Mesenchymal stem cell (in vitro differentiated cells and primary cell): Measurements from ENCODE around the gene LCT.
"Not testable (repeated sequence)": the region's sequence is repeated elsewhere in the genome, so short reads cannot be mapped to it uniquely, and the experiment has no call there.

ENCODE experiments used
- DNase-seq: peaks from one replicate; pipeline ENCODE4 v3.0.0-alpha.2; 2013
- H2AFZ ChIP-seq: one replicate; pipeline ENCODE4 v1.6.1; 2013; ENCODE audit warnings: low read depth, mild to moderate bottlenecking, control low read depth, inconsistent platforms, low read length, moderate library complexity
- H2AK5ac ChIP-seq: 2 replicates; pipeline ENCODE4 v1.6.1; 2013; ENCODE audit warnings: low read length, moderate library complexity, mild to moderate bottlenecking, inconsistent platforms; ENCODE audit not compliant: severe bottlenecking
- H2BK120ac ChIP-seq: one replicate; pipeline ENCODE4 v1.6.1; 2013; ENCODE audit warnings: low read depth, mild to moderate bottlenecking, inconsistent platforms, low read length, moderate library complexity
- H2BK12ac ChIP-seq, 2 experiments: one replicate each; pipeline ENCODE4 v1.6.1; 2013; ENCODE audit warnings: inconsistent platforms in 2 of 2, low read length in 2 of 2, mild to moderate bottlenecking in 2 of 2, moderate library complexity in 2 of 2, control low read depth in 1 of 2
- H2BK15ac ChIP-seq: one replicate; pipeline ENCODE4 v1.6.1; 2013; ENCODE audit warnings: mild to moderate bottlenecking, low read depth, inconsistent platforms; ENCODE audit not compliant: poor library complexity, severe bottlenecking
- H2BK5ac ChIP-seq: 2 replicates; pipeline ENCODE4 v1.6.1; 2013; ENCODE audit warnings: low read depth, mild to moderate bottlenecking, low read length, control low read depth, inconsistent platforms; ENCODE audit not compliant: poor library complexity, severe bottlenecking
- H3K14ac ChIP-seq, 2 experiments: one replicate each; pipeline ENCODE4 v1.6.1; 2013; ENCODE audit warnings: inconsistent platforms in 2 of 2, low read length in 2 of 2, control low read depth in 1 of 2, mild to moderate bottlenecking in 1 of 2, moderate library complexity in 1 of 2
- H3K18ac ChIP-seq, 2 experiments: one replicate each; pipeline ENCODE4 v1.6.1; 2013; ENCODE audit warnings: inconsistent platforms in 2 of 2, low read length in 2 of 2, control low read depth in 1 of 2, low read depth in 1 of 2, mild to moderate bottlenecking in 1 of 2
- H3K23ac ChIP-seq, 2 experiments: one replicate each; pipeline ENCODE4 v1.6.1; 2013; ENCODE audit warnings: inconsistent platforms in 2 of 2, low read length in 2 of 2, mild to moderate bottlenecking in 2 of 2, moderate library complexity in 2 of 2, control low read depth in 1 of 2
- H3K27ac ChIP-seq: 2 replicates; pipeline ENCODE4 v1.5.1; 2013; ENCODE audit warnings: mild to moderate bottlenecking, moderate library complexity, low read length, control low read depth, inconsistent platforms; ENCODE audit not compliant: poor library complexity, severe bottlenecking
- H3K27me3 ChIP-seq, 2 experiments: 2 replicates each; pipeline versions ENCODE4 v1.6.1 to v1.7.0; 2013; ENCODE audit warnings: low read length in 2 of 2, mild to moderate bottlenecking in 2 of 2, moderate library complexity in 2 of 2, control low read depth in 1 of 2, inconsistent platforms in 1 of 2; ENCODE audit not compliant: control insufficient read depth in 1 of 2, insufficient read depth in 1 of 2
- H3K36me3 ChIP-seq, 2 experiments: 2 replicates each; pipeline versions ENCODE4 v1.6.1 to v1.7.0; 2013; ENCODE audit warnings: low read length in 2 of 2, control low read depth in 1 of 2, inconsistent platforms in 1 of 2, low read depth in 1 of 2, mild to moderate bottlenecking in 1 of 2; ENCODE audit not compliant: insufficient read depth in 2 of 2, control insufficient read depth in 1 of 2
- H3K4ac ChIP-seq, 2 experiments: one replicate each; pipeline ENCODE4 v1.6.1; 2013; ENCODE audit warnings: inconsistent platforms in 2 of 2, low read length in 2 of 2, mild to moderate bottlenecking in 2 of 2, moderate library complexity in 2 of 2, control low read depth in 1 of 2, low read depth in 1 of 2
- H3K4me1 ChIP-seq: 2 replicates; pipeline ENCODE4 v1.6.1; 2013; ENCODE audit warnings: low read depth, low read length, control low read depth; ENCODE audit not compliant: control insufficient read depth, insufficient read depth
- H3K4me2 ChIP-seq: 2 replicates; pipeline ENCODE4 v1.6.1; 2013; ENCODE audit warnings: low read length, mild to moderate bottlenecking, inconsistent platforms; ENCODE audit not compliant: poor library complexity, severe bottlenecking
- H3K4me3 ChIP-seq, 2 experiments: 2 replicates each; pipeline versions ENCODE4 v1.5.1 to v1.7.0; 2013; ENCODE audit warnings: low read length in 2 of 2, mild to moderate bottlenecking in 2 of 2, control low read depth in 1 of 2, low read depth in 1 of 2; ENCODE audit not compliant: insufficient read depth in 1 of 2
- H3K79me1 ChIP-seq: replicated peaks from 2 replicates; pipeline ENCODE4 v1.6.1; 2013; ENCODE audit warnings: mild to moderate bottlenecking, control low read depth, low read length, inconsistent platforms; ENCODE audit not compliant: poor library complexity, severe bottlenecking
- H3K9ac ChIP-seq: 2 replicates; pipeline ENCODE4 v1.7.0; 2013; ENCODE audit warnings: mild to moderate bottlenecking, low read length, moderate library complexity
- H3K9me3 ChIP-seq: 2 replicates; pipeline ENCODE4 v1.7.0; 2013; ENCODE audit warnings: mild to moderate bottlenecking, low read length; ENCODE audit not compliant: control insufficient read depth
- H4K8ac ChIP-seq: one replicate; pipeline ENCODE4 v1.6.1; 2013; ENCODE audit warnings: inconsistent platforms, mild to moderate bottlenecking, low read length, moderate library complexity
- H4K91ac ChIP-seq: one replicate; pipeline ENCODE4 v1.6.1; 2013; ENCODE audit warnings: mild to moderate bottlenecking, low read length, inconsistent platforms
- WGBS: methylation state at CpG from one replicate; pipeline ENCODE4 v1.1.7; 2013; ENCODE audit warnings: mixed read lengths; 5-methylcytosine and 5-hydroxymethylcytosine counted together

Gene LCT

DNA sequence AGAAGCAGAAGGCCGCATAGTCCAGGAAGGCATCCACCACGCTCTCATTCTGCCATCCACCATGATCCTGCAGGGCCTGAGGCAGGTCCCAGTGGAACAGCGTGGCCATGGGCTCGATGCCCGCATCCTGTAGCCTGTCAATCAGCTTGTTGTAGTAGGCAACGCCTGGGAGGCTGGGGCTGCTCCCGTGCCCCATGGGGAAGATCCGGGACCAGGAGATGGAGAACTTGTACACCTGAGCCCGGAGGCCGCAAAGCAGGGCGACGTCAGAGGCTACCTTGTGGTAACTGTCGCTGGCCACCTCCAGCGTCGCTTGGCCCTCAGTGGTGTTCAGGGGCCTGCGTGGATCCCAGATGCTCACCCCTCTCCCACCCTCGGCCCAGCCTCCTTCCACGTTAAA lies 19.5 kb downstream of the LCT start:
- Histone ChIP-seq H3K79me1 (no peaks in the 10 kb centered on the region), H2BK12ac (no peak overlapping the region), H3K4me3 (no peak overlapping the region), H3K23ac (no peak overlapping the region), H3K9ac (no peak overlapping the region), H2AK5ac (no peak overlapping the region), H3K27me3 (no peaks in the 10 kb centered on the region), H4K8ac (no peak overlapping the region), H3K9me3 (peaks cover 7% of the 10 kb centered on the region), H2AFZ (no peak overlapping the region), H3K4me1 (peaks cover 16% of the 10 kb centered on the region), H2BK5ac (no peak overlapping the region), H3K4me2 (no peak overlapping the region), H3K27ac (no peak overlapping the region), H4K91ac (peak overlapping the region; percentile 49), H3K18ac (no peak overlapping the region), H2BK15ac (no peak overlapping the region), H2BK120ac (no peak overlapping the region), H3K4ac (no peak overlapping the region), H3K36me3 (no peaks in the 10 kb centered on the region), H3K14ac (no peak overlapping the region)
- 94% methylated on average over 17 of the region's 18 CpGs for WGBS
- DNase-seq, result no peak

DNA sequence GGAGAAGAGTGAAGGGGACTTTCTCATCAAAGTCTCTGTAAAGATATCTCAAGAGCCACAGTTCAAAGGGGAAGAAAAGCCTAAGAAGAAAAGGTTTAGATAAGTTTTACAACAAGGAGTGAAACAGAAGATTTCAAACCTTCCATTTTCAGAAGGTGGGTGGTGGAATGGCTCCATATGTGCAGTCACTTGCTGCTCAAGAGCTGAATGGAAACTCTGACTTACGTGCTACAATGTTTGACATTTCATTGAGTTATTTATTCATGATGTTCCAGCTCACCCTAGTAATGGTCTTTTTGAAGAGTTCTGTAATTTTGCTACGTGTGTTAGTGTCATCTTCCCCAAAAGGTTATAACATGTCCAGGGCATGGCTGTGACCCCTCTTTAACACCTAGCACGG lies 21.7 kb downstream of the LCT start:
- Histone ChIP-seq H3K79me1 (no peaks in the 10 kb centered on the region), H3K4ac (no peak overlapping the region), H3K27me3 (no peaks in the 10 kb centered on the region), H3K4me2 (no peak overlapping the region), H3K9ac (no peak overlapping the region), H3K14ac (no peak overlapping the region), H2BK5ac (no peak overlapping the region), H3K4me3 (no peak overlapping the region), H3K18ac (no peak overlapping the region), H3K36me3 (no peaks in the 10 kb centered on the region), H2BK15ac (no peak overlapping the region), H3K23ac (no peak overlapping the region), H3K4me1 (peaks cover 14% of the 10 kb centered on the region), H4K8ac (no peak overlapping the region), H2BK120ac (no peak overlapping the region), H2BK12ac (no peak overlapping the region), H2AK5ac (no peak overlapping the region), H3K9me3 (peaks cover 7% of the 10 kb centered on the region), H3K27ac (no peak overlapping the region), H2AFZ (no peak overlapping the region), H4K91ac (no peak overlapping the region)
- no peak for DNase-seq
- 80% methylated on average over 1 of the region's 3 CpGs for WGBS

GRCh38 chr2:135812907-135813511 lies 24.0 kb downstream of the LCT start:
- DNase-seq, result no peak
- Histone ChIP-seq H4K8ac (no peak overlapping the region), H2BK15ac (no peak overlapping the region), H3K14ac (no peak overlapping the region), H3K23ac (no peak overlapping the region), H3K18ac (no peak overlapping the region), H2BK120ac (no peak overlapping the region), H3K27ac (no peak overlapping the region), H3K4me1 (peaks cover 4% of the 10 kb centered on the region), H2AFZ (no peak overlapping the region), H3K36me3 (no peaks in the 10 kb centered on the region), H3K9ac (no peak overlapping the region), H3K4me2 (no peak overlapping the region), H3K4ac (no peak overlapping the region), H3K9me3 (peaks cover 7% of the 10 kb centered on the region), H2BK12ac (no peak overlapping the region), H2AK5ac (no peak overlapping the region), H4K91ac (no peak overlapping the region), H3K4me3 (no peak overlapping the region), H3K79me1 (no peaks in the 10 kb centered on the region), H2BK5ac (no peak overlapping the region), H3K27me3 (no peaks in the 10 kb centered on the region)
- WGBS, result 71% methylated on average over 2 of the region's 2 CpGs

DNA sequence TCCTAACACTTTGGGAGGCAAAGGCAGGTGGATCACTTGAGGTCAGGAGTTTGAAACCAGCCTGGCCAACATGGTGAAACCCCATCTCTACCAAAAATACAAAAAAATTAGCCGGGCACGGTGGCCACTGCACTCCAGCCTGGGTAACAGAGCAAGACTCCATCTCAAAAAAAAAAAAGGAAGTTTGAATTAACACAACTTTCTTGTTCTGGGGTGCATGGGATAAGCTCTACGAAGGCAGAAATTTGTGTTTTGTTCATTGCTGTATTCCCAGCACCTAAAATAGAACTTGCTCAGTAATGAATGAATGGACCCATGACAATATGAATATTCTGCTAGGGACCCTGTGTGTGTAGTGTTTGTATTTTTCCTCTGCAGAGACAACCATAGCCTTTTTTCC lies 29.1 kb downstream of the LCT start:
- DNase-seq, H4K8ac ChIP-seq, H2BK5ac ChIP-seq, H3K4me3 ChIP-seq, H3K4me2 ChIP-seq, H3K4ac ChIP-seq, H4K91ac ChIP-seq, H3K18ac ChIP-seq, H3K27me3 ChIP-seq, H2AK5ac ChIP-seq, H3K14ac ChIP-seq, H3K9ac ChIP-seq, H3K9me3 ChIP-seq, H2AFZ ChIP-seq, H3K27ac ChIP-seq, H2BK15ac ChIP-seq, H3K23ac ChIP-seq, H3K79me1 ChIP-seq, H3K4me1 ChIP-seq, H2BK120ac ChIP-seq, H2BK12ac ChIP-seq, H3K36me3 ChIP-seq: not testable (repeated sequence)
- 88% methylated on average over 1 of the region's 3 CpGs for WGBS
